GM19099 (cell line): ENCODE data around the gene SERPINE3.

Source experiments
- POLR2A ChIP-seq: IDR thresholded peaks from 3 replicates; pipeline ENCODE4 v1.6.1; 2011; ENCODE audit warnings: low read depth; ENCODE audit not compliant: insufficient read length; ENCODE audit errors: extremely low read depth

SERPINE3 gene

DNA sequence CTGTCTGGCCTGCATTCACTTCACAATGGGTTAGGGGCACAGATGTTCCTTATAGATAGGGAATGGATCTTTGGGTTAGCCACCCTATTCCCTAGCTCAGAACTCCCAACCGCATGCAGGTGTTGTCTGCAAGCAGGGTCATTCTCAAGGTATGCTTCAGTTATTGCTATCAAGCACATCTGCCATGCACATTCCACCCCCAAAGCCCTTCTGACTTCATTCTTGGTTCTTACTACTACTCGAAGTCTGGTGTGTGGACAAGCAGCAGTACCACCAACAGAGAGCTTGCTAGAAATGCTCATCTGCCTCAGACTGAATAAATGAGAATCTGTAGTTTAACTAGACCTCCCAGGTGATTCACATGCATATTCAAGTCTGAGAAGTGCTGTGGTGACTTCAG, 31.3 kb downstream of the SERPINE3 start:
- no peak for TF ChIP-seq POLR2A

DNA sequence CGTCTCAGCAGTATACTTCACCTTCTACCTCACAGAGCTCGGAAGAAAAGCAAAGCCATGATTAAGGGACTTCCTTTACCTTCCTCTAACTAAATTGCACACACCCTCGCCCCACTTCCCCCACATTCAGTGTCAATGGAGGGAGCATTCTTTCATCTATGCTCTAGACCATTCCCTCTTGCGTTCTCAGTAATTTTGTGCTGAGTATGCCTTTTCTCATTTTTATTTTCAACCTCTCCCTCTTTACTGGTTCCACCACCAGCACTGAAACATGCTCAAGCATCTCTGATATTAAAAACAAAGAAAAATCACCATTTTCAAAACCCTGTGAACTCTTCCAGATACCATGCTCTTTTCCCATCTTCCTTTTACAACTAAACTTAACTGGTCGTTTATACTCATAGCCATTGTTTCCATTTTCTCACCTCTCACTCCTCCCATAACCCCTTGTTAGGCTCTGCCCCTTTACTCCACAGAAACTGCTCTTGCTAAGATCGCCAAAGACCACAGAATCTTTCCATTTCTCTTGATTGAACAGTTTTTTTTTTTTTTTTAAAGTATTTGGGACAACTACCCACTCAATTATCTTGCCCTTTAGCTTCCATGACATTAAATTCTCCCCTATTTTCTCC, 32.4 kb downstream of the SERPINE3 start:
- TF ChIP-seq POLR2A, result no peak

DNA sequence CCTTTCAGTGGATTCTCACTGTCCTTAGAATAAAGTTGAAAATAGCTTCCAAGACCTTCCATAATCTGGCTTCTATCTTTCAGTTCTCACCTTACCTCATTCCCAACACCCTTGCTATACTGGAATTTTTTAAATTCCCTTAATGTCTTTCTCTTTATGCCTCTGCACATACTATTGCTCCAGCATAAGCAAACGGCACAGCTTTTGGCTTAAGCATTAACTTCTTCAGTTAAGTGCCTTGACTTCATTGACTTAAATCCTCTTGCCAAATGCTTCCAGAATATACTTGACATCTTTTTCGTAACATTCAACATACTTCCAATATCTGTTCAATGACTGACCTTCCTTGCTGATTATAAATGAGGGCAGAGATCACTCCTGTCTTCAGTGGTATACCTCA, 34.0 kb downstream of the SERPINE3 start:
- TF ChIP-seq POLR2A, result no peak

DNA sequence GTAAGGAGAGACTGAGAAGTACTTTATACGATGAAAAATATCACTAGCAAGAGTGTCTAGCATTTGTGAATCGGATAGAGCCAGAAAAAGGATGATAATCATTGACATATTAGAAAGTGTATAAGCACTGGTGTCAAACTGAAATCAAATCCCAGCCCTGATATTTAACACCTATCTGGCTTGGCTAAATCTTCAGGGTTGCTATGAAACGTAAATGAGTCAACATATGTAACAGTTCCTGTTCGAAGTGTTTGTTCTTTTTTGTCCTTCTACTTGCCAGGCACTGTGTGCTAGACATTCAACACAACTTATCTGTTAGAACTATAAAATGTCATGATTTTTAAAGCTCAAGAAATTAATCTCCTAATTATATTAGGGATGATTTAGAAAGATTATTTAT, 40.8 kb downstream of the SERPINE3 start:
- TF ChIP-seq POLR2A, result no peak

DNA sequence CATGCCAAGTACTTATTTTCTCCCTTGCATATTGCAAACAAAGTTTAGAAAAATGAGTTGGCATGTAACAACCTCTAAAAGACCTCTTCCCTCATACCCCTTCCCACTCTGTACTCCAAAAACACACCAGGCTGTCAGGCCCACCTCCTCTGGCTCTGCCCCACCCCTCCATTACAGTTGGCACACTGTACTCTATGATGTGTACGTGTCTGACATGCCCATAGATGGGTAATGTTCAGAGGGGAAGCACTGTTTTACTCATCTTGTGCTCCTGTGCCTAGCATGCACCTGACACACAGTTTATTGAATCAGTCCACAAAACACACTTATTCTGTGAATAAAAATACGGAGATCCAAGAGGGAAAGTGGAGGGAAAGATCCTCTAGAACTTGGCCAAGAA, 45.6 kb downstream of the SERPINE3 start:
- no peak for TF ChIP-seq POLR2A

DNA sequence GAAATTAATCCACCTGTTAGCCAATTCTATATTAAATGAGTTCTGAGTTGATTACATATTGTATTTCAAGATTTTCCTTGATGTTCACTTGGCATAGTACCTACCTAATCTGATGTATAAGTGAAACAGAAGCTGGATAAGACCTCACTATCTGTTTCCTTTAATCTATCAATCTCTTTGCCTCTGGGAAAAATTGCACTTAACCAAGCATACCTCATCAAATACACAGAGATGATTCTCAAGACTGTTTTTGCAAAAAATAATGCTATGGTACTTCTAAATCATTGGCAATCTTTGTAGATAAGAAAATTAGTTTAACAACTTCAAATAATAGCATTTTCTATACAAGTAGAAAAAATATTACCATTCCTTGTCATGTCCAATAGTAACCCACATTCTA, 55.2 kb downstream of the SERPINE3 start:
- no peak for TF ChIP-seq POLR2A

DNA sequence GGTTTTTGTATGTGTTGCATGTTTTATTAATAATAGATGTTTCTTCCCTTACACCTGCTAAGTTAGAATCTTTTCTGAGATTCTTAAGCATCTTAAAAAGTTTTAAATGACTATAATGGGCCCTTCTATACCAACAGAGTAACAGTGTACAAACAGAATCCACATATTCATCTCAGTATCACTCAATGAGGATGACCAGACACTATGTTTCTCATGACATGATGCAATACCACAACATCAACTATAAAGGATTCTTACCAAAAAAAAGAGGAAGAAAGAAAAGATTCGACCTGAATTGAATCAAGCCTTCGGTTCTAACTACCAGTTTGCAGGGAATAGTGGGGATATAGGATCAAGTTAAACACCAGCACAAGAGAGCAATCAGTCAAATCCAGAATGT, 56.9 kb downstream of the SERPINE3 start:
- no peak for TF ChIP-seq POLR2A

DNA sequence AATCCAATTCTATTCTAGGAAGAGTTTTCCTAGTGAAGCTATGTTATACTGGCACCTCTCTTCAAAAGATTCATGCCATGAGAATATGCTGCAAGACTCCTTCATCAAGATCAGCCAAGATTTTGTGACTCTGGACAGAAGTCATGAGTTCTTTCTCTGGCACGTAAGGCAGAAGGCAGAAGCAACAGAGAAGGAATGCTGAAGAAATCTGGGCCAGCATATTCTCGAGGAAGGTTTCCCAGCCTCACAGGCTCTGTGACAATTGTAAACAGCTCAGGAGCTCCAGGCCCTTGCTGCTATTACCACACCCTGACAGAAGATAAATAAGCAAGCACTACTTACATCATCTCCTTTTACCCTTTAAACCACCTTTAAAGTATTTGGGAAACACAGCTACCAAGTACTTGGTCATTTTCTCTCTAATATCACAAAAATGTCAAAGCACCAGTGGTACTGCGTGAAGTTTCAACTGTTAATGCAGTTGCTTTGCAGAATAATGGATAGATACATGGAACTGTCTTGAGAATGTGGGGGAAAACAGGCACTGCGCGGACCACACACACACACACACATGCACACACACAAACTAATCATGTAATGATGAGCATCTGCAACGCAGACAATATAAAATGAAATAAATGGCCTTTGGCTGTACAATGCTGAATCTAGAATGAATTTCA, 57.9 kb downstream of the SERPINE3 start:
- no peak for TF ChIP-seq POLR2A

DNA sequence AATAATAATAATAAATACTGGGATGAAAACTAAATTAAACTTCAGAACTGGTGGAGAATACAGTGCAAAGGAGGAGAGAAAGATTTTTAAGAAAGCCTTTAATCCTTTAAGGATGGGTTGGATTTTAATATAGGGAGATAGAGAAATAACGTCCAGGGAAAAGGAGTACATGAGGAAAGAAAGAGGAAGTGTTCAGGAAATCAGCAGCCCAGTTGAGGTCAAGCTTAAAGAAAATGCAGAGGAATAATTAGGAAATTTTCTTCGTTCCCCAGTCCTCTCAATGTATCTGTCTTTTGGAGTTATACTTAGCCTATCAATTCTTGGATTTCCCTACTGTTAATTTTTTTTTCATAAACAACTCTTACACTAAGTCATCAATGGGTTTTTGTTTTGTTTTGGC, 65.7 kb downstream of the SERPINE3 start:
- TF ChIP-seq POLR2A, result no peak

DNA sequence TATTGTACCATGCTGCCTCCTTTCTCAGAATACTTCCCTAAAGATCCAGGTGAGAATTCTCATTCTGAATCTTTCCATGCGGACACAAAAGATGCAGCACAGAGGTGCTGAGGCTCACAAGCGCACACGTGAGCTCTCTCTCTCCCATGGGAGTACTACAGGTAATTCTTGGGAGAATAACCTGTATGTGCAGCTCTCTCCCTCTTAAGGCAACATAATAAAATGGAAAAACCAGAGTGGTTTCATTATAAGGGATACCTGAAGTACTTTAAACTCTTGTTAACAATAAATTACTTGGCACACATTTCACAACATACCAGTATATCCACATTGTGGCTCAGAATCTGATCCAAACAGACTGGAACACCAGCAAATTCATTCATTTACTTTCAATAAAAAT, 72.9 kb downstream of the SERPINE3 start:
- no peak for TF ChIP-seq POLR2A
